HG03064 (cell line): Measurements from ENCODE around the gene IL32.
"Not testable (repeated sequence)": the region's sequence is repeated elsewhere in the genome, so short reads cannot be mapped to it uniquely, and the experiment has no call there.

Source experiments
- ATAC-seq: cut with Tn5 transposase; IDR thresholded peaks from one replicate; pipeline ENCODE4 v1.9.1; 2021; ENCODE audit warnings: low read depth; ENCODE audit not compliant: unreplicated experiment

The IL32 gene

GRCh38 chr16:3051009-3051408, 14.4 kb upstream of the IL32 start:
- ATAC-seq: no peak

DNA sequence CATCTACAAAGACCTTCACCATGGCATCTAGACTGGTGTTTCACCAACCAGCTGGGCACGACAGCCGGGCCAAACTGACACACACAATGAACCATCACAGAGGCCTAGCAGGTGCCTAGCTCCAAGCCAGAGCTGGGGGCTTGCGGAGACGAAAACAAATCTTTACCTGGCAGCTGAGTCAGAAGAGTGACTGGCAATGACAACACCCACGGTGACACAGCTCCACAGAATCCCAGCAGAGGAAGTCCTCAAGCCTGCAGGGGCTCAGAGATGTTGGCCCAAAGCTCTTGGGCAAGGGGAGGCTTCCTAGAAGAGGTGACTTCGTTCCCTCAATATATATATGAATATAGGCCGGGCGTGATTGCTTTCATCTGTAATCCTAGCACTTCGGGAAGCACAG, 13.9 kb upstream of the IL32 start:
- no peak for ATAC-seq

GRCh38 chr16:3052571-3053329, 12.7 kb upstream of the IL32 start:
- ATAC-seq: not testable (repeated sequence)

DNA sequence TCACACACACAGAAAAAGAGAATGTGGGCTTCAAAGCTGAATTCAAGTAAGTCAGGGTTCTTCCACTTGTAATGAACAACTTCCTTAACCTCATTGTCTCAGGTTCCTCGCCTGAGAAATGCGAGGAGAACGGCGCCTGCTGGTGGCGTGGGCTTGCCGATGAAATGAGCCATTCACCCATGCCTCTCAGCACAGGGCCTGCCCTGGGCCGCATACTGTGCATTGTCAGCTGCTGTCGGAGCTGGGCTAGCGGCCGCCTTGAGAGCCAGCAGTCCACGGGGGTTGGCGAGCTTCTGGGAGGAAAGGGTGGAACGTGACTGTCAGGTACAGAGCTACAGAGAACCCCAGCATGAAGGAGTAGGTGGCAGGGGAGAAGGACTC, 12.1 kb upstream of the IL32 start:
- ATAC-seq: not testable (repeated sequence)

GRCh38 chr16:3054965-3055733, 10.3 kb upstream of the IL32 start:
- no peak for ATAC-seq

DNA sequence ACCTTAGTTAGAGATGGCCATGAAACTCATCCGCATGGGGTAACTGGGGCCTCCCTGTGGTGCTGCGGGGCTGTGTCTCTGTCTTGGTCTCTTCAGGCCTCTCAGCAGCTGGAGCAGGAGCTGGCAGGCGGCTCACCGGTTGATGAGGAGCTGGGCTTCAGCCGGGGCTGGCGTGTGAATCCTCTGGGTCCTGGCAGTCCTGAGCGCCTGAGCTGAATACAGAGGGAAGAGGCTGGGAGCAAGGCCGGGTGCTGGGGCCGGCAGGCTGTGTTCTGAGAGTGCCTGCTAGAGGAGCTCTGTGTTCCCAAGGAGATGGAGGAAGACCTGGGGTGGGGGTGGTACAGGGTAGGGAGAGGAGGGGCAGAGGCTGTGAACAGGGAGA, 9.7 kb upstream of the IL32 start:
- not testable (repeated sequence) for ATAC-seq

DNA sequence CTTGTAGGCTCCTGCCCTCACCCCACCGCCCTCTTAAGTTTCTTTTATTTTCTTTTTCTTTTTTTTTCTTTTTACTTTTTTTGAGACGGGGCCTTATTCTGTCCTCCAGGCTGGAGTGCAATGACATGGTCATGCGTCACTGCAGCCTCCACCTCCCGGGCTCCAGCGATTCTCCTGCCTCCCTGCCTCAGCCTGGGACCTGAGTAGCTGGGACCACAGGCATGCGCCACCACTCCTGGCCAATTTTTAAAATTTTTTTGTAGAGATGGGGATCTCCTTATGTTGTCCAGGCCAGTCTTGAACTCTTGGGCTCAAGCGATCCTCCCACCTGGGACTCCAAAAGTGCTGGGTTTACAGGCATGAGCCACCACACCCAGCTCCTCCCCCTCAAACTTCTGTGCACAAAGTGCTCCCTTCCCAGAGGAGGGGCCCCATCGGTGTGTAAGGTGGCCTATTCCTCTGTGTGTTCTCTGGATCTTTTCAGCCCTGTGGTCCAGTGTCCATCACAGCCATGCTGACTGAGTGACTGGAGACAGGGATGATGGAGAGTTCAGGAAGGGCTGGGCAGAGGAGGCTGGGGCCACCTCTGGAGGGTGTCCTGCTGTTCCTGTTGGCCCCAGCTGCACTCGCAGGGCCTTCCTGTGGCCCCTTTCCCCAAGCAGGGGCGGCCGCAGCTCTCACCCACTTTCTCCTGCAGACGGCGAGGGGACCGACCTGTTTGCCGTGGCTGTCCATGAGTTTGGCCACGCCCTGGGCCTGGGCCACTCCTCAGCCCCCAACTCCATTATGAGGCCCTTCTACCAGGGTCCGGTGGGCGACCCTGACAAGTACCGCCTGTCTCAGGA, 8.9 kb upstream of the IL32 start:
- ATAC-seq: no peak

DNA sequence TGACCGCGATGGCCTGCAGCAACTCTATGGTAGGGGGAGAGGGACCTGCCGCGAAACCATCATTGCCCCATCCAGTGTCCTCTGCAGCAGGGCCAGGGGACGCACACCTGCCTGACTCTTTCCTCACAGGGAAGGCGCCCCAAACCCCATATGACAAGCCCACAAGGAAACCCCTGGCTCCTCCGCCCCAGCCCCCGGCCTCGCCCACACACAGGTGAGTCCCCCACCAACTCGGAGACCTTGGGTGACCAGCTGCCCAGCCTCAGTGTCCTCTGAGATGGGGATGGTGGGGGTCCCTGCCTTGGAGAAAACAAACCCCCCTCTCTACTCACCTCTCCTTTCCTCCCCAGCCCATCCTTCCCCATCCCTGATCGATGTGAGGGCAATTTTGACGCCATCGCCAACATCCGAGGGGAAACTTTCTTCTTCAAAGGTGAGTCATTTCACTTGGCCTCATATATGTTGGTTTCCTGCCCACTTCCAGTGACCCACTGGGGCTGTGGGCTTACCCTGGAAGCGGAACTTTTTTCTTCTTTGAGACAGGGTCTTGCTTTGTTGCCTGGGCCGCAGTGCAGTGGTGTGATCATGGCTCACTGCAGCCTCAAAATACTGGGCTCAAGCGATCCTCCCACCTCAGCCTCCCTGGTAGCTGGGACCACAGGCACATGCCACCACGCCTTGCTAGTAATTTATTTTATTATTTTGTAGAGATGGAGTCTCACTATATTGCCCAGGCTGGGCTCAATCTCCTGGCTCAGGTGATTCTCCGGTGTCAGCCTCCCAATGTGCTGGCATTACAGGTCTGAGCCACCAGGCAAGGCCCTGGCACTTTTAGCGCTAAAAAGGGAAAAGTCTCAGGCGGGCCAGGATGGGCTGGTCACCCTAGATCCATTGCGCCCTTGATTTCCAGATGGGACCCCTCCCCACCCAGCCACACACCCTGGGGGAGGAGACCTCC, 8.0 kb upstream of the IL32 start:
- ATAC-seq: no peak

DNA sequence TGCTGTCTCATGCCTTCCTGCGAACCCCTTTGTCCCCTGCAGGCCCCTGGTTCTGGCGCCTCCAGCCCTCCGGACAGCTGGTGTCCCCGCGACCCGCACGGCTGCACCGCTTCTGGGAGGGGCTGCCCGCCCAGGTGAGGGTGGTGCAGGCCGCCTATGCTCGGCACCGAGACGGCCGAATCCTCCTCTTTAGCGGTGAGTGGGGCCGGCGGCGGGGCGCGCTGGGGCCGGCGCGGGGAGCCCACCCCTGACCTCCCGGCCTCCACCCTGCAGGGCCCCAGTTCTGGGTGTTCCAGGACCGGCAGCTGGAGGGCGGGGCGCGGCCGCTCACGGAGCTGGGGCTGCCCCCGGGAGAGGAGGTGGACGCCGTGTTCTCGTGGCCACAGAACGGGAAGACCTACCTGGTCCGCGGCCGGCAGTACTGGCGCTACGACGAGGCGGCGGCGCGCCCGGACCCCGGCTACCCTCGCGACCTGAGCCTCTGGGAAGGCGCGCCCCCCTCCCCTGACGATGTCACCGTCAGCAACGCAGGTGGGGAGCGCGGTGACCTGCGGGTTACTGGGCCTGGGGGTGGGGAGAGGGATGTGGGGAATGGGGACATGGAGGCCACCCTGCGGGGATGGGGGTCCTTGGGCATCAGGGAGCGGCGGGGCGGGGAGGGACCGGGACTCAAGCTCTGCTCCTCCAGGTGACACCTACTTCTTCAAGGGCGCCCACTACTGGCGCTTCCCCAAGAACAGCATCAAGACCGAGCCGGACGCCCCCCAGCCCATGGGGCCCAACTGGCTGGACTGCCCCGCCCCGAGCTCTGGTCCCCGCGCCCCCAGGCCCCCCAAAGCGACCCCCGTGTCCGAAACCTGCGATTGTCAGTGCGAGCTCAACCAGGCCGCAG, 7.1 kb upstream of the IL32 start:
- no peak for ATAC-seq

- peak; percentile 68 for ATAC-seq
Measured at GRCh38 chr16:3059041-3059722, 6.3 kb upstream of the IL32 start.

- ATAC-seq: no peak
Measured at GRCh38 chr16:3059723-3060242, 5.7 kb upstream of the IL32 start.

DNA sequence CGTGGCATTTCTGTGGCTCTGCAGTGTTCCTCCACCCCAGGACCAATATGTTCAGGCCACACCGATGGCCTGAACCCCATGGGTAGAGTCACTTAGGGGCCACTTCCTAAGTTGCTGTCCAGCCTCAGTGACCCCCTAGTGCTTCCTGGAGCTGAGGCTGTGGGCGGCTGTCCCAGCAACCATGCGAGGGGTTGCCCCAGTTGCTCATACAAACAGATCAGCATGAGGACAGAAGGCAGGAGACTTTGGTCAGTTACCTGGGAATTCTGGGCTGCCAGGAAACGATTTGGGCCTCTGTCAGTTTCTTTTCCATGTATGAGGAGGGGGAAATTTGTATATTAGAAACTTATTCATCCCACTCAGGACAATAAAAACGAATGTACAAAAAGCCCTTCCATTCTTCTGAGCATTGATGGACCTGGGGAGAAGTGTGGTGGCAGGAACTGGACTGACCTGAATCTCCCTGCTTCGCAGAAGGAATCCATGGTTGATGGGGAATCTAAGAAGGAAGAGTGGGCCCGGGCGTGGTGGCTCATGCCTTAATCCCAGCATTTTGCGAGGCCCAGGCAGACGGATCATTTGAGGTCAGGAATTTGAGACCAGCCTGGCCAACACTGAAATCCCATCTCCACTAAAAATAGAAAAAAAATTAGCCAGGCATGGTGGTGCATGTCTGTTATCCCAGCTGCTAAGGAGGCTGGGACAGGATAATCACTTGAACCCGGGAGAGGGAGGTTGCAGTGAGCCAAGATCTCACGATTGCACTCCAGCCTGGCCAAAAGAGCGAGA, 4.9 kb upstream of the IL32 start:
- no peak for ATAC-seq

- ATAC-seq: no peak
Measured at GRCh38 chr16:3062553-3062952, 2.9 kb upstream of the IL32 start.

GRCh38 chr16:3063625-3064386, 1.6 kb upstream of the IL32 start:
- ATAC-seq: no peak

- no peak for ATAC-seq
Measured at GRCh38 chr16:3065742-3066439, 451 bp downstream of the IL32 start.

- no peak for ATAC-seq
Measured at GRCh38 chr16:3066440-3066748, 954 bp downstream of the IL32 start.
